ENCODE data around the gene TRAM2.
A peak's percentile ranks its signal among the peaks of the same experiment; 100 is the strongest.

TRAM2 gene

DNA sequence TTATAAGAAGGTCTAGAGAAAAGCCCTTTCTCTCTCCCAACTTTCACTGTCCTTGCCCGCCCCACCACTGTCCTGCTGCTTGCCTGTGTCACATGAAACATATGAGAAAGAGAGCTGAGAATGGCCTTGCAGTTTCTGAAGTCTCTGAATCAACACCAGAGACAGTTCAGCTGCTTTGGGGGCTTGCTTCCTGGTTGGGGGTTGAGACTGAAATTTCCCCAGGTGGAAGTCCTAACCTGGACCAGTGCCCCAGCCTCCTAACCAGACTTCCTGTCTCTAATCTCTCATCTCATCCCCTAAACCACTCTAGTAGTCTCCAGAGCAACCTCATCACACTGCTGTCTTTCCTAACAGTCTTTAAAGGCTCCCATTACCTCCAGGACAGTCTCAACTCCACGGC, 10.7 kb downstream of the TRAM2 start:
- no peak for TF ChIP-seq EGR1 (IDR thresholded peaks at IDR 0.05)
- TF ChIP-seq NFIC (IDR thresholded peaks at IDR 0.05): no peak
- TF ChIP-seq, protein P1, sequence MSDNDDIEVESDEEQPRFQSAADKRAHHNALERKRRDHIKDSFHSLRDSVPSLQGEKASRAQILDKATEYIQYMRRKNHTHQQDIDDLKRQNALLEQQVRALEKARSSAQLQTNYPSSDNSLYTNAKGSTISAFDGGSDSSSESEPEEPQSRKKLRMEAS (IDR thresholded peaks at IDR 0.05): no peak
- TF ChIP-seq, protein P2, sequence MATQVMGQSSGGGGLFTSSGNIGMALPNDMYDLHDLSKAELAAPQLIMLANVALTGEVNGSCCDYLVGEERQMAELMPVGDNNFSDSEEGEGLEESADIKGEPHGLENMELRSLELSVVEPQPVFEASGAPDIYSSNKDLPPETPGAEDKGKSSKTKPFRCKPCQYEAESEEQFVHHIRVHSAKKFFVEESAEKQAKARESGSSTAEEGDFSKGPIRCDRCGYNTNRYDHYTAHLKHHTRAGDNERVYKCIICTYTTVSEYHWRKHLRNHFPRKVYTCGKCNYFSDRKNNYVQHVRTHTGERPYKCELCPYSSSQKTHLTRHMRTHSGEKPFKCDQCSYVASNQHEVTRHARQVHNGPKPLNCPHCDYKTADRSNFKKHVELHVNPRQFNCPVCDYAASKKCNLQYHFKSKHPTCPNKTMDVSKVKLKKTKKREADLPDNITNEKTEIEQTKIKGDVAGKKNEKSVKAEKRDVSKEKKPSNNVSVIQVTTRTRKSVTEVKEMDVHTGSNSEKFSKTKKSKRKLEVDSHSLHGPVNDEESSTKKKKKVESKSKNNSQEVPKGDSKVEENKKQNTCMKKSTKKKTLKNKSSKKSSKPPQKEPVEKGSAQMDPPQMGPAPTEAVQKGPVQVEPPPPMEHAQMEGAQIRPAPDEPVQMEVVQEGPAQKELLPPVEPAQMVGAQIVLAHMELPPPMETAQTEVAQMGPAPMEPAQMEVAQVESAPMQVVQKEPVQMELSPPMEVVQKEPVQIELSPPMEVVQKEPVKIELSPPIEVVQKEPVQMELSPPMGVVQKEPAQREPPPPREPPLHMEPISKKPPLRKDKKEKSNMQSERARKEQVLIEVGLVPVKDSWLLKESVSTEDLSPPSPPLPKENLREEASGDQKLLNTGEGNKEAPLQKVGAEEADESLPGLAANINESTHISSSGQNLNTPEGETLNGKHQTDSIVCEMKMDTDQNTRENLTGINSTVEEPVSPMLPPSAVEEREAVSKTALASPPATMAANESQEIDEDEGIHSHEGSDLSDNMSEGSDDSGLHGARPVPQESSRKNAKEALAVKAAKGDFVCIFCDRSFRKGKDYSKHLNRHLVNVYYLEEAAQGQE (IDR thresholded peaks at IDR 0.05; ENCODE audit: low read depth): no peak
- TF ChIP-seq ZBTB7A (IDR thresholded peaks at IDR 0.05; ENCODE audit: low read depth): no peak
- TF ChIP-seq TAF1 (IDR thresholded peaks at IDR 0.05; ENCODE audit: low read depth): no peak
- no peak for TF ChIP-seq YY1 (IDR thresholded peaks at IDR 0.05; ENCODE audit: low read depth)
- no peak for TF ChIP-seq FOXM1 (IDR thresholded peaks at IDR 0.05; ENCODE audit: borderline replicate concordance, low read depth)
- TF ChIP-seq TEAD4 (IDR thresholded peaks at IDR 0.05): no peak
- TF ChIP-seq TCF12 (IDR thresholded peaks at IDR 0.05; ENCODE audit: low read depth): no peak
- TF ChIP-seq, protein P3, sequence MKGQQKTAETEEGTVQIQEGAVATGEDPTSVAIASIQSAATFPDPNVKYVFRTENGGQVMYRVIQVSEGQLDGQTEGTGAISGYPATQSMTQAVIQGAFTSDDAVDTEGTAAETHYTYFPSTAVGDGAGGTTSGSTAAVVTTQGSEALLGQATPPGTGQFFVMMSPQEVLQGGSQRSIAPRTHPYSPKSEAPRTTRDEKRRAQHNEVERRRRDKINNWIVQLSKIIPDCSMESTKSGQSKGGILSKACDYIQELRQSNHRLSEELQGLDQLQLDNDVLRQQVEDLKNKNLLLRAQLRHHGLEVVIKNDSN (IDR thresholded peaks at IDR 0.05): no peak
- TF ChIP-seq CREB1 (IDR thresholded peaks at IDR 0.05; ENCODE audit: low read depth): no peak
- no peak for TF ChIP-seq RAD21 (IDR thresholded peaks at IDR 0.05; ENCODE audit: low read depth)
- no peak for TF ChIP-seq EP300 (IDR thresholded peaks at IDR 0.05; ENCODE audit: borderline replicate concordance)
- TF ChIP-seq CEBPB (IDR thresholded peaks at IDR 0.05): no peak

DNA sequence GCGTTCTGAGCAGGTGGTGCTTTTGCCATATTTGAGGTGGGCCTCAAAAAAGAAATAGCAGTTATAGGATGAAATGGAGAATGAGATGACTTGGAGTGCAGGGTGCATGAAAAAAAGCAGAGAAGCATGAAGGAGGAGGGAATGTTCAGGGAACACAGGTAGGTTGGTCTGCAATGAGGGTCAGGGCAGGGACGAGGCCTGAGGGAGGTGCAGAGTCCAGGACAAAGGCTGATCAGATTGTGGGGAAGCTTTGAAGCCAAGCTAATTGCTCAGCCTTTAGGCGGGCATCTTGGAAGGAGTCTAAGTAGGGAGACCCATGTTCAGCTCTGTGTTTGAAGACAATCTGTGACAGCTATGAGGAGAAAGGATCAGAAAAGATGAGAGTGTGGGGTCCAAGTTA, 12.0 kb downstream of the TRAM2 start:
- TF ChIP-seq FOXM1 (IDR thresholded peaks at IDR 0.05; ENCODE audit: borderline replicate concordance, low read depth): no peak
- TF ChIP-seq EGR1 (IDR thresholded peaks at IDR 0.05): no peak
- TF ChIP-seq TAF1 (IDR thresholded peaks at IDR 0.05; ENCODE audit: low read depth): no peak
- TF ChIP-seq TEAD4 (IDR thresholded peaks at IDR 0.05): no peak

DNA sequence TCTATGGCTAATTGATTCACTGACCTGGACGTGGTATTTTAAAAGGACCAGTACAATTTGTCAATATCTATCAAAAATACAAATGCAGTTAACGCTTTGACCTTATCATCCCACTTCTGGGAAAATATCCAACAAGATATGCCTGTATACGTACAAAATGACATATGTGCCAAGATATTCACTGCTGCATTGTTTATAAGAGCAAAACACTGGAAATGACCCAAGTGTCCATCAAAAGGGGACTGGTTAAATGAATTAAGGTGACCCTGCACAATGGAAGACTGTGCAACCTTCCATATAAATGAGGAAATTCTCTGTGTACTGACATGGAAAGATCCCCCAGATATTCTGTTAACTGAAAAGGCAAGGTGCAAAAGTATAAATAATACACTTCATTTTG, 13.9 kb downstream of the TRAM2 start:
- TF ChIP-seq ZBTB7A (IDR thresholded peaks at IDR 0.05; ENCODE audit: low read depth) (no peak), RAD21 (IDR thresholded peaks at IDR 0.05; ENCODE audit: low read depth) (no peak), NFIC (IDR thresholded peaks at IDR 0.05) (peak; percentile 63)

DNA sequence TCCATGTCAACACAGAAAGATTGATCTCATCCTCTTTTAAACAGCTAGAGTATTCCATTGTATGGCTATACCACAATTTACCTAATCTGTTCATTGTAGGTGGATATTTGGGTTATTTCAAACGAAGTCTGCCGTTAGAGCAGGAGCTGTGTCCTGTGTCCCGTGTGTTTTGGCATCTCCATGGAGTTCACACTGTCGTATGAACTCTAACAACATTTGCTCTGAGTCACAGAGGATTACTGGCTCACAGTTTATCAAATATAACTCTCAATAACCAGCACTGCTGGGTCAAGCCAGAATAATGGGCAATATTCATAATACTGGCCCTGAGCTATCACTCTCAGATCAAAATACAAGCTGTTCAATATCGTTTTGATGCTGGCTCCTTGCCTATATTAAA, 16.4 kb downstream of the TRAM2 start:
- TF ChIP-seq, protein P1 (IDR thresholded peaks at IDR 0.05): no peak
- no peak for TF ChIP-seq RAD21 (IDR thresholded peaks at IDR 0.05; ENCODE audit: low read depth)
- TF ChIP-seq CEBPB (IDR thresholded peaks at IDR 0.05): no peak
- TF ChIP-seq NFIC (IDR thresholded peaks at IDR 0.05): no peak
- TF ChIP-seq EGR1 (IDR thresholded peaks at IDR 0.05): no peak
- no peak for TF ChIP-seq CREB1 (IDR thresholded peaks at IDR 0.05; ENCODE audit: low read depth)
- TF ChIP-seq, protein P3 (IDR thresholded peaks at IDR 0.05): no peak
- no peak for TF ChIP-seq FOXM1 (IDR thresholded peaks at IDR 0.05; ENCODE audit: borderline replicate concordance, low read depth)
- no peak for TF ChIP-seq TEAD4 (IDR thresholded peaks at IDR 0.05)
- no peak for TF ChIP-seq TAF1 (IDR thresholded peaks at IDR 0.05; ENCODE audit: low read depth)
- TF ChIP-seq, protein P2 (IDR thresholded peaks at IDR 0.05; ENCODE audit: low read depth): no peak

DNA sequence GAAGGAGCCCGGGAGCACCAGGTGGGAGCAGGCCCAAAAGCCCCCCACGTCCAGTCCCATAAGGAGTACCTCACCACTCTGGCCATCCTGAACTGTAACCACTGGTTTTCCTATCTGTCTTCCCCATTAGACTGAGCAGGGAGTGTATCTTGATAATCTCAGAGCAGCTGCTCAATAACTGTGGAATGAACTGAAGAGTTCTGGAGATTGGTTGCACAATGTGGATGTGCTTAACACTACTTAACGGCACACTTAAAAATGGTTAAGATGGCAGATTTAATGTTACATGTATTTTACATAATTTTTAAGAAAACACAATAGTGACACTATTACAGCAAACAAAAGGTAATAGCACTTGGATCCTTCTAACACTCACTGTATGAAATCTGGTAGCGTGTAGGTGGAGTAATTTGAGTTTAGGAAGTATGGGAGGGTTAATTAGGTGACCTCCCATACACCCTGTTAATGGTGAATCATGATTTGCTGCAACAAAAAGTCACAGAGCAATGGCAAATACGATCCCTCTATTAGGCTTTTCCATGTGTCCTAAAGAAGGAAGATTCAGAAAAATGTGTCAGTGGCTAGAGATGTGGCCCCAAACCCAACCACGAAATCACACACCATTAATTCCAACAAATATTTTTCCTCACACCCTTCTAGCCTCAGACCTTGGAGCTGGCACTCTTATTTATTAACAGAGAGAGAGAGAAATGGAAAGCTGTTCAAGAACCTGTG, 18.4 kb downstream of the TRAM2 start:
- no peak for TF ChIP-seq NFIC (IDR thresholded peaks at IDR 0.05)
- TF ChIP-seq, protein P3 (IDR thresholded peaks at IDR 0.05): no peak
- TF ChIP-seq EGR1 (IDR thresholded peaks at IDR 0.05): no peak; the same call in 1 of the 2 replicates
- TF ChIP-seq, protein P1 (IDR thresholded peaks at IDR 0.05): no peak
- TF ChIP-seq, protein P2 (IDR thresholded peaks at IDR 0.05; ENCODE audit: low read depth): no peak
- TF ChIP-seq TEAD4 (IDR thresholded peaks at IDR 0.05): no peak
- TF ChIP-seq RAD21 (IDR thresholded peaks at IDR 0.05; ENCODE audit: low read depth): no peak
- no peak for TF ChIP-seq CEBPB (IDR thresholded peaks at IDR 0.05)
- no peak for TF ChIP-seq TCF12 (IDR thresholded peaks at IDR 0.05; ENCODE audit: low read depth)
- no peak for TF ChIP-seq TAF1 (IDR thresholded peaks at IDR 0.05; ENCODE audit: low read depth)
- TF ChIP-seq EP300 (IDR thresholded peaks at IDR 0.05; ENCODE audit: borderline replicate concordance): no peak
- TF ChIP-seq YY1 (IDR thresholded peaks at IDR 0.05; ENCODE audit: low read depth): no peak
- no peak for TF ChIP-seq ZBTB7A (IDR thresholded peaks at IDR 0.05; ENCODE audit: low read depth)
- TF ChIP-seq CREB1 (IDR thresholded peaks at IDR 0.05; ENCODE audit: low read depth): no peak
- TF ChIP-seq FOXM1 (IDR thresholded peaks at IDR 0.05; ENCODE audit: borderline replicate concordance, low read depth): no peak

All from Ishikawa (cell line).